Liver (tissue), 9 donors: ENCODE data around the gene ARHGAP35. TPM values are rescaled to one million over a fixed set of nuclear protein-coding genes. Genes with fewer than 3 reads are reported as not detected.

ENCODE experiments used
- DNase-seq: peaks from one replicate; pipeline ENCODE4 v3.0.0-alpha.2; 2017; ENCODE audit warnings: low spot score
- H3K27ac ChIP-seq, 2 donors: one replicate each; pipeline ENCODE4 v1.7.0; 2013; ENCODE audit warnings: inconsistent platforms in 2 of 2, low read length in 2 of 2, control low read depth in 1 of 2, low read depth in 1 of 2, mild to moderate bottlenecking in 1 of 2
- H3K27me3 ChIP-seq, 4 donors: one replicate each; pipeline versions ENCODE4 v1.6.1 to v1.7.0; 2013; ENCODE audit warnings: low read length in 3 of 4, inconsistent platforms in 1 of 4, mild to moderate bottlenecking in 1 of 4, moderate library complexity in 1 of 4; ENCODE audit not compliant: control insufficient read depth in 4 of 4, insufficient read depth in 4 of 4
- H3K36me3 ChIP-seq, 4 donors: one replicate each; pipeline versions ENCODE4 v1.6.1 to v1.7.0; 2013; ENCODE audit warnings: low read length in 3 of 4, mild to moderate bottlenecking in 3 of 4, low read depth in 1 of 4, moderate library complexity in 1 of 4; ENCODE audit not compliant: control insufficient read depth in 4 of 4, insufficient read depth in 3 of 4
- H3K4me1 ChIP-seq, 4 donors: one replicate each; pipeline versions ENCODE4 v1.6.1 to v1.7.0; 2013; ENCODE audit warnings: low read length in 3 of 4, mild to moderate bottlenecking in 3 of 4, moderate library complexity in 1 of 4; ENCODE audit not compliant: control insufficient read depth in 4 of 4, insufficient read depth in 4 of 4
- H3K4me3 ChIP-seq, 3 donors: one replicate each; pipeline versions ENCODE4 v1.6.1 to v1.7.0; 2013; ENCODE audit warnings: low read length in 3 of 3, control low read depth in 1 of 3, low read depth in 1 of 3, mild to moderate bottlenecking in 1 of 3
- H3K9ac ChIP-seq, 2 donors: one replicate each; pipeline ENCODE4 v1.7.0; 2013; ENCODE audit warnings: low read length in 2 of 2, mild to moderate bottlenecking in 2 of 2, moderate library complexity in 2 of 2, control low read depth in 1 of 2, low read depth in 1 of 2
- H3K9me3 ChIP-seq, 4 donors: one replicate each; pipeline versions ENCODE4 v1.6.1 to v1.7.0; 2013; ENCODE audit warnings: low read length in 3 of 4; ENCODE audit not compliant: control insufficient read depth in 4 of 4
- ATF3 ChIP-seq: IDR thresholded peaks from 2 replicates; pipeline ENCODE4 v1.6.1; 2016; ENCODE audit warnings: antibody characterized with exemption
- CTCF ChIP-seq: fragments of 150-350 bp; IDR thresholded peaks from 2 replicates; pipeline ENCODE4 v1.5.1; 2017; ENCODE audit warnings: improper control_type of control experiment, low read depth, low read length; ENCODE audit not compliant: missing input control
- EGR1 ChIP-seq, 2 donors: IDR thresholded peaks; 2 replicates each; pipeline ENCODE4 v1.6.1; 2016 to 2018; ENCODE audit warnings: antibody characterized with exemption in 2 of 2, low read depth in 2 of 2
- FOXA1 ChIP-seq: IDR thresholded peaks from 2 replicates; pipeline ENCODE4 v1.6.1; 2016; ENCODE audit warnings: antibody characterized with exemption
- FOXA2 ChIP-seq: IDR thresholded peaks from 2 replicates; pipeline ENCODE4 v1.6.1; 2016; ENCODE audit warnings: antibody characterized with exemption
- GABPA ChIP-seq, 2 donors: IDR thresholded peaks in 1 of 2; conservative IDR thresholded peaks in 1 of 2; 2 replicates each; pipeline ENCODE4 v1.6.1; 2016; ENCODE audit warnings: antibody characterized with exemption in 2 of 2, mild to moderate bottlenecking in 1 of 2, moderate library complexity in 1 of 2
- HNF4A ChIP-seq, 2 donors: conservative IDR thresholded peaks; 2 replicates each; pipeline ENCODE4 v1.6.1; 2016; ENCODE audit warnings: antibody characterized with exemption in 2 of 2, mild to moderate bottlenecking in 2 of 2
- HNF4G ChIP-seq: IDR thresholded peaks from 2 replicates; pipeline ENCODE4 v1.6.1; 2016; ENCODE audit warnings: antibody characterized with exemption
- JUND ChIP-seq, 2 donors: IDR thresholded peaks; 2 replicates each; pipeline ENCODE4 v1.6.1; 2016; ENCODE audit warnings: antibody characterized with exemption in 2 of 2
- MAX ChIP-seq: IDR thresholded peaks from 2 replicates; pipeline ENCODE4 v1.6.1; 2016; ENCODE audit warnings: antibody characterized with exemption
- NR2F2 ChIP-seq: IDR thresholded peaks from 2 replicates; pipeline ENCODE4 v1.6.1; 2016; ENCODE audit warnings: antibody characterized with exemption
- RAD21 ChIP-seq, 2 donors: IDR thresholded peaks; 2 replicates each; pipeline ENCODE4 v1.6.1; 2016; ENCODE audit warnings: antibody characterized with exemption in 2 of 2, mild to moderate bottlenecking in 2 of 2
- REST ChIP-seq: IDR thresholded peaks from 2 replicates; pipeline ENCODE4 v1.6.1; 2016; ENCODE audit warnings: antibody characterized with exemption, mild to moderate bottlenecking
- RXRA ChIP-seq, 2 donors: IDR thresholded peaks; 2 replicates each; pipeline ENCODE4 v1.6.1; 2017 to 2018; ENCODE audit warnings: antibody characterized with exemption in 2 of 2, mild to moderate bottlenecking in 1 of 2
- SP1 ChIP-seq: IDR thresholded peaks from 2 replicates; pipeline ENCODE4 v1.6.1; 2018; ENCODE audit warnings: antibody characterized with exemption, mild to moderate bottlenecking
- TAF1 ChIP-seq: conservative IDR thresholded peaks from 2 replicates; pipeline ENCODE4 v1.6.1; 2016; ENCODE audit warnings: antibody characterized with exemption, mild to moderate bottlenecking
- YY1 ChIP-seq: IDR thresholded peaks from 2 replicates; pipeline ENCODE4 v1.6.1; 2016; ENCODE audit warnings: antibody characterized with exemption, mild to moderate bottlenecking
- ZBTB33 ChIP-seq: IDR thresholded peaks from 2 replicates; pipeline ENCODE4 v1.6.1; 2016; ENCODE audit warnings: antibody characterized with exemption
- WGBS: extraction: QIAGEN DNeasy Blood & Tissue Kit; methylation state at CpG from one replicate; pipeline ENCODE4 v1.1.7; 2013; 5-methylcytosine and 5-hydroxymethylcytosine counted together
- polyA plus RNA-seq, 2 donors: library from polyadenylated mRNA; stranded (reverse) in 1 of 2; unstranded in 1 of 2; fragments of 200-250 nt in 1 of 2; fragments of >200 nt in 1 of 2; fragmentation: Nextera tagmentation in 1 of 2; extraction: Ambion mirVana in 1 of 2; gene quantifications; one replicate each; pipeline versions ENCODE4 v1.2.1 to v1.2.3, GENCODE V29; 2013 to 2015
- total RNA-seq, 2 donors: library from RNA; depleted of rRNA; stranded (reverse); fragments of >200 nt; gene quantifications; one replicate each; pipeline ENCODE4 v1.2.3, GENCODE V29; 2014
- donor health status: healthy.
- donor health status: healthy.
- donor health status: healthy.
- donor health status: healthy.
- donor health status: healthy.

The ARHGAP35 gene
- total and polyA plus RNA-seq, 4 donors, result 15.5 to 49.2 (median 21.7) TPM

GRCh38 chr19:46885411-46885810, 24.6 kb downstream of the ARHGAP35 start:
- H3K4me3 ChIP-seq, result no peak overlapping the region
- peak overlapping the region; percentile 72 to 79 for H3K27ac ChIP-seq
- no peak for DNase-seq
- TF ChIP-seq ATF3 (no peak), REST (no peak), RXRA (IDR thresholded peaks at IDR 0.05) (peak; percentile 70), MAX (no peak), GABPA (IDR thresholded peaks at IDR 0.05 in 1 of 2, conservative IDR thresholded peaks at IDR 0.05 in 1 of 2) (no peak), FOXA1 (no peak), NR2F2 (no peak), RAD21 (IDR thresholded peaks at IDR 0.05) (peak; percentile 16 to 39), EGR1 (IDR thresholded peaks at IDR 0.05; ENCODE audit: low read depth in 2 of 2) (no peak), JUND (IDR thresholded peaks at IDR 0.05) (no peak), CTCF (no peak), FOXA2 (no peak), YY1 (peak; percentile 30), SP1 (peak; percentile 30), ZBTB33 (peak; percentile 27), HNF4G (peak; percentile 21), HNF4A (conservative IDR thresholded peaks at IDR 0.05) (peak; percentile 74 to 76), TAF1 (no peak)
- H3K27me3 ChIP-seq, result no peaks in the 10 kb centered on the region
- H3K9me3 ChIP-seq, result no peaks in the 10 kb centered on the region
- 33% methylated on average over 2 of the region's 2 CpGs for WGBS
- H3K4me1 ChIP-seq, result peaks cover 0 to 40% (median 24%) of the 10 kb centered on the region in 4 donors
- peak overlapping the region in 1 of 2 donors; percentile 33 for H3K9ac ChIP-seq
- H3K36me3 ChIP-seq, result peaks cover 0 to 1% (median 0%) of the 10 kb centered on the region in 4 donors
